ENCODE results near the gene ABCD2. TPM values are rescaled to one million over a fixed set of nuclear protein-coding genes. Genes with fewer than 3 reads are reported as not detected.
"Not testable (repeated sequence)": the region's sequence is repeated elsewhere in the genome, so short reads cannot be mapped to it uniquely, and the experiment has no call there.

The ABCD2 gene
- total and polyA plus RNA-seq, 4 experiments from 2014 or later, result 8.2 to 20.1 (median 13.7) TPM

DNA sequence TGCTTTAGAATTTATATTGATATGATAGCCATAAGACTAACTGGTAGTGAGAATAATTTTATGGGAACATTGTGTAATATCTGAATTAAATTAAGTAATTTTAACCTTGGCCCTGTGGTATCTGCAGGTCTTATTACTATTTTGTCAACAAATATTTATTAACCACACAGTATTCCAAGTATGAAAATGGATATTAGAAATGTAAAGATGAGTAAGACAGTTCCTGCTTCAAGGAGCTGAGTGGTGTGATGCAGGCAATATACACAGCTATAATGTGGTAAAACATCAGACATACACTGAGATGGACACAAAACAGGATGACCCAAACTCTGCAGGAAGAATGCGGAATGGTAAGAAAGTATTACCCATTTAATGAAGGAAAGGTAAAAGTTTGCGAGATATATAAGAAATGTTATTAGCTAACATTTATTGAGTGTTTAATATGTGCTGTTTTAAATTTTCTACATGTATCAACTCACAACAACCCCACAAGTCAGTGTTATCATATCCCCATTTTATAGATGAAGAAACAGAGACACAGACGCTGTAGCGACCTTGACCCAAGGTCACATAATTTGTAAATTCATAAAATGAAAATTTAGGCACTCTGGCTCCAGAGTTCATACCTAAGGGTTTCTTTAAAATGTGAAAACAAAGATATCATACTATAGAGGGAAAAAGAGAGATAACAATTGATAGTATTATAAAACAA lies 12.7 kb downstream of the ABCD2 start:
- peak overlapping the region in 1 of 8 donors; percentile 47 for H3K4me3 Mint-ChIP-seq
- intact Hi-C loops (cut with micrococcal nuclease), result loop anchor here (1.0 kb wide), 1 partner anchor 11 kb away; no protein-coding TSS in a partner anchor
- H3K27ac ChIP-seq (ENCODE audit: low read depth, low read length), result no peak overlapping the region
- H3K4me3 ChIP-seq (ENCODE audit: low read length in 2 of 2), result no peak overlapping the region
- no peaks in the 10 kb centered on the region for H3K27me3 ChIP-seq (ENCODE audit: insufficient read depth, low read length)
- peaks cover 0 to 2% (median 0%) of the 10 kb centered on the region in 8 donors for H3K9me3 Mint-ChIP-seq
- H3K27ac Mint-ChIP-seq, result peak overlapping the region in 1 of 7 donors; percentile 29
- ChIA-PET POLR2A (ENCODE audit: partially characterized antibody) (interaction anchor here (3.9 kb wide), 1 partner anchor 14 kb away, joined by 28 read pairs; the partner anchor contains the start of gene ABCD2), CTCF (ENCODE audit: partially characterized antibody) (interaction anchor here (1.1 to 1.4 kb wide), 2 partner anchors 10 to 13 kb away, joined by 3 to 5 read pairs; partner anchors contain the start of gene ABCD2)
- H3K36me3 Mint-ChIP-seq, result peaks cover 58% of the 10 kb centered on the region in 2 donors
- peaks cover 28% of the 10 kb centered on the region for H3K4me1 ChIP-seq (ENCODE audit: insufficient read depth, low read length)
- peaks cover 4% of the 10 kb centered on the region for H3K36me3 ChIP-seq (ENCODE audit: insufficient read depth, low read length)
- H3K9me3 ChIP-seq (ENCODE audit: control insufficient read depth in 1 of 2, low read length in 2 of 2), result no peaks in the 10 kb centered on the region
- DNase-seq, result no peak
- peaks cover 28 to 39% (median 30%) of the 10 kb centered on the region in 4 donors for H3K4me1 Mint-ChIP-seq
- no peaks in the 10 kb centered on the region for H3K27me3 Mint-ChIP-seq

DNA sequence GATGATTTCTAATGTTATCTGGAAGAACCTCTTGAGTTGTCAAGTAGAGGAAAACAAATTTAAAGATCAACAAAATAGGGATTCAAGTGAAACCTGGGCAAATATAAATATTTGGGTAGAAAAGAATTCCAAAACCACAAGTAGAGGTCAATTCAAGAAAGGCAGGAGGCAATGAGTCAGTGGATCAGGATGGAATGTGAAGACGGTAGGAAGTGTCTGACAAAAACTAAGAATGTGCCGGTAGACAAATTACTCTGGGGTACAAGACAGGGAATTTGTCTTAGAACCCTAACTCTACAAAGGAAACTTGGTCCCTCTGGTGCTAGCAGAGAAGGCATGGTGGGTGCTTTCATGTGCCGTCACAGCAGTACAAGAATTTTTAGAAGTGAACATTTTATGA lies 13.6 kb downstream of the ABCD2 start:
- intact Hi-C loops (cut with micrococcal nuclease), result loop anchor here (1.0 kb wide), 1 partner anchor 12 kb away; no protein-coding TSS in a partner anchor
- H3K9me3 Mint-ChIP-seq, result no peaks in the 10 kb centered on the region
- Histone ChIP-seq H3K27me3 (ENCODE audit: insufficient read depth, low read length) (no peaks in the 10 kb centered on the region), H3K36me3 (ENCODE audit: insufficient read depth, low read length) (peaks cover 4% of the 10 kb centered on the region), H3K4me3 (ENCODE audit: low read length in 2 of 2) (no peak overlapping the region), H3K27ac (ENCODE audit: low read depth, low read length) (no peak overlapping the region), H3K4me1 (ENCODE audit: insufficient read depth, low read length) (peaks cover 22% of the 10 kb centered on the region), H3K9me3 (ENCODE audit: control insufficient read depth in 1 of 2, low read length in 2 of 2) (no peaks in the 10 kb centered on the region)
- H3K36me3 Mint-ChIP-seq, result peaks cover 55 to 58% of the 10 kb centered on the region in 2 donors
- CTCF ChIA-PET (ENCODE audit: partially characterized antibody), result interaction anchor here (1.0 to 1.9 kb wide), 4 partner anchors 11 to 17 kb away, joined by 4 to 14 read pairs (median 6); partner anchors contain the start of gene ABCD2
- no peak for DNase-seq
- POLR2A ChIA-PET (ENCODE audit: partially characterized antibody), result interaction anchor here (1.0 to 3.9 kb wide), 2 partner anchors 10 to 15 kb away, joined by 3 to 28 read pairs; partner anchors contain the start of gene ABCD2
- peak overlapping the region in 4 of 7 donors; percentile 0 to 88 (median 42) for H3K27ac Mint-ChIP-seq
- peaks cover 22 to 30% (median 24%) of the 10 kb centered on the region in 4 donors for H3K4me1 Mint-ChIP-seq
- no peak overlapping the region for H3K4me3 Mint-ChIP-seq
- H3K27me3 Mint-ChIP-seq, result no peaks in the 10 kb centered on the region

DNA sequence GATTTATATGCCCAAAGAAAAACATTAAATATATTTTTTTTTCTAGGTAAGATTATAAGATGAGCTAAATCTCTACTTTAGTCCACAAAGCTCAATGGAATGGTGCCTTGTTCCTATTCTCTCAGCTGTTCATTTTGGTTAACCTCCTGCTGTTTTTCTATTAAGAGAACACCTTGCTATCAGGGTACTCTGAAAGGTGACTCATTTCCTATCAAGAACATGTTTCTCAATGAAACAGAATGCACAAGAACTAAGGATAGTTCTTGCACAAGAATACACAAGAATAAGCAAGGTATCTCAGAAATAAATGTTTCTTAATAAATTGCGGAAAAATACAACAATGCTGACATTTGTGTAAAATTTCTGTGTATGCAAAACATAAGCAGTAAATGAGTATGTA lies 14.1 kb downstream of the ABCD2 start:
- peaks cover 50 to 59% of the 10 kb centered on the region in 2 donors for H3K36me3 Mint-ChIP-seq
- no peak overlapping the region for H3K4me3 Mint-ChIP-seq
- H3K27me3 Mint-ChIP-seq, result no peaks in the 10 kb centered on the region
- no peak overlapping the region for H3K4me3 ChIP-seq (ENCODE audit: low read length in 2 of 2)
- peak overlapping the region in 2 of 7 donors; percentile 14 to 43 for H3K27ac Mint-ChIP-seq
- H3K4me1 Mint-ChIP-seq, result peaks cover 19 to 25% (median 22%) of the 10 kb centered on the region in 4 donors
- peaks cover 4% of the 10 kb centered on the region for H3K36me3 ChIP-seq (ENCODE audit: insufficient read depth, low read length)
- intact Hi-C loops (cut with micrococcal nuclease), result no loop called here
- no peak for DNase-seq
- H3K27me3 ChIP-seq (ENCODE audit: insufficient read depth, low read length), result no peaks in the 10 kb centered on the region
- no peaks in the 10 kb centered on the region for H3K9me3 ChIP-seq (ENCODE audit: control insufficient read depth in 1 of 2, low read length in 2 of 2)
- ChIA-PET POLR2A (ENCODE audit: partially characterized antibody) (interaction anchor here (1.0 to 3.9 kb wide), 3 partner anchors 10 to 23 kb away, joined by 3 to 28 read pairs (median 4); partner anchors contain the start of gene ABCD2), CTCF (ENCODE audit: partially characterized antibody) (interaction anchor here (1.0 to 1.9 kb wide), 4 partner anchors 11 to 16 kb away, joined by 4 to 14 read pairs (median 6); partner anchors contain the start of gene ABCD2)
- H3K27ac ChIP-seq (ENCODE audit: low read depth, low read length), result no peak overlapping the region
- H3K9me3 Mint-ChIP-seq, result no peaks in the 10 kb centered on the region
- peaks cover 19% of the 10 kb centered on the region for H3K4me1 ChIP-seq (ENCODE audit: insufficient read depth, low read length)

DNA sequence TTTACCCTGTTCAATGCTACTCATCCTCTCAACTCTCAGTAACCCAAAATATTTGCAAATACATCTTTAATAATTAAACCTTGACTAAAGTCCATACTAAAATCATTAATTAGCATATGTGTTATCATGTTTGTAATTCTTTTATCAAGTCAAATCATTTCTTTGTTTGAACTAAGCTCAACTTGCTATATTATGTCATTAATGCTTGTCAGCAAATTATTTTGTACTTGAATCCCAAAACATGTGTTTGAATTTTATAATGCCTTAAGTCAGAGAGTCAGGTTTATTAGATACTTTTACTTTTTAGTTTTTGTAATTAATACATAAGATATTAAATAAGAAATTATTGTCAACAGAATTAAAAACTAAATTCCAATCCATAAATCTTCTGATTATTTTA lies 16.5 kb downstream of the ABCD2 start:
- H3K36me3 Mint-ChIP-seq, result peaks cover 38 to 58% of the 10 kb centered on the region in 2 donors
- Histone ChIP-seq H3K9me3 (ENCODE audit: control insufficient read depth in 1 of 2, low read length in 2 of 2) (no peaks in the 10 kb centered on the region), H3K36me3 (ENCODE audit: insufficient read depth, low read length) (peaks cover 4% of the 10 kb centered on the region), H3K27me3 (ENCODE audit: insufficient read depth, low read length) (no peaks in the 10 kb centered on the region), H3K27ac (ENCODE audit: low read depth, low read length) (no peak overlapping the region), H3K4me1 (ENCODE audit: insufficient read depth, low read length) (peaks cover 10% of the 10 kb centered on the region), H3K4me3 (ENCODE audit: low read length in 2 of 2) (no peak overlapping the region)
- peak overlapping the region in 1 of 7 donors; percentile 66 for H3K27ac Mint-ChIP-seq
- no peak for DNase-seq
- no peak overlapping the region for H3K4me3 Mint-ChIP-seq
- intact Hi-C loops (cut with micrococcal nuclease), result no loop called here
- peaks cover 13 to 18% (median 13%) of the 10 kb centered on the region in 4 donors for H3K4me1 Mint-ChIP-seq
- CTCF ChIA-PET (ENCODE audit: partially characterized antibody), result interaction anchor here (0.8 kb wide), 1 partner anchor 9 kb away, joined by 4 read pairs; no protein-coding TSS in a partner anchor
- POLR2A ChIA-PET (ENCODE audit: partially characterized antibody), result interaction anchor here (1.0 to 1.1 kb wide), 2 partner anchors 12 to 16 kb away, joined by 3 to 5 read pairs; partner anchors contain the start of gene ABCD2
- no peaks in the 10 kb centered on the region for H3K27me3 Mint-ChIP-seq
- H3K9me3 Mint-ChIP-seq, result no peaks in the 10 kb centered on the region

DNA sequence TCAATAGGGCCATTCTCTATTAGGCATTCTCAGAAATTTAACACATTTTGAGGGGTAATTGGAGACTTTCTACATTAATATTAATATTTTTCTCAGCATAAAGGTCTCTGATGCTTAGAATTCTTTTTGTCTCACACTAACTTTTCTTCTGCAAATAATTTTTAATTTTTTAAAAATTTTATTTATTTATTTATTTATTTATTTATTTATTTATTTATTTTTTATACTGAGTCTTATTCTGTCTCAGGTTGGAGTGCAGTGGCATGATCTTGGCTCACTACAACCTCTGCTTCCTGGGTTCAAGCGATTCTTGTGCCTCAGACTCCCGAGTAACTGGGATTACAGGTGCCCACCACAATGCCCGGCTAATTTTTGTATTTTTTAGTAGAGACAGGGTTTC lies 17.7 kb downstream of the ABCD2 start:
- H3K9me3 Mint-ChIP-seq; H3K4me1 ChIP-seq (ENCODE audit: insufficient read depth, low read length); H3K27ac Mint-ChIP-seq; H3K27ac ChIP-seq (ENCODE audit: low read depth, low read length); H3K36me3 ChIP-seq (ENCODE audit: insufficient read depth, low read length); H3K4me3 Mint-ChIP-seq; H3K4me3 ChIP-seq (ENCODE audit: low read length in 2 of 2); DNase-seq; intact Hi-C loops (cut with micrococcal nuclease); POLR2A ChIA-PET (ENCODE audit: partially characterized antibody); H3K27me3 Mint-ChIP-seq; H3K9me3 ChIP-seq (ENCODE audit: control insufficient read depth in 1 of 2, low read length in 2 of 2); H3K27me3 ChIP-seq (ENCODE audit: insufficient read depth, low read length): not testable (repeated sequence)
- Mint-ChIP-seq H3K4me1 (peaks cover 9 to 17% (median 13%) of the 10 kb centered on the region in 4 donors), H3K36me3 (peaks cover 41 to 58% of the 10 kb centered on the region in 2 donors)
- CTCF ChIA-PET (ENCODE audit: partially characterized antibody), result interaction anchor here (1.5 kb wide), 1 partner anchor 16 kb away, joined by 3 read pairs; no protein-coding TSS in a partner anchor

DNA sequence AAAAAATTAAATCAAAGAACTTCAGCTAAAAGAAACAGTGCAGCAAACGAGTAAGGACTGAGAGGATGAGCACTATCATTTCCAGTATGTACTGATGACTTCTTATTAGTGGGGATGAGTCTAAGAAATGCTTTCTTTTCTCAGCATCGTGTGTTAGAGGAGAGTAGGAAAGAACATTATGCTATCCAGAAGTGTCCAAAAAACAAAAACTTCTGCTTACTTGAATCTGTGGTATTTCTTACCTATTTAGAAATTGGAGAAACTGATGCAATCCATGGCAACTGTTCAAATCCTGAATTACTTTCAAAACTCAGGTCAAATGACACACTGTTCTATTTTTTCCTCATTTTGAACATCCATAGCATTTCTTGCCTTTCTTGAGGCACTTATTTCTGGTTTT lies 23.7 kb downstream of the ABCD2 start:
- Mint-ChIP-seq H3K4me1 (peaks cover 6 to 15% (median 7%) of the 10 kb centered on the region in 4 donors), H3K4me3 (no peak overlapping the region), H3K27me3 (no peaks in the 10 kb centered on the region), H3K9me3 (no peaks in the 10 kb centered on the region), H3K27ac (peak overlapping the region in 4 of 7 donors; percentile 48 to 75 (median 60)), H3K36me3 (peaks cover 35 to 48% of the 10 kb centered on the region in 2 donors)
- ChIA-PET CTCF (ENCODE audit: partially characterized antibody) (interaction anchor here (1.0 kb wide), 1 partner anchor 24 kb away, joined by 6 read pairs; the partner anchor contains the start of gene ABCD2), POLR2A (ENCODE audit: partially characterized antibody) (interaction anchor here (0.8 to 3.8 kb wide), 2 partner anchors 9 to 24 kb away, joined by 3 to 18 read pairs; partner anchors contain the start of gene ABCD2)
- Histone ChIP-seq H3K36me3 (ENCODE audit: insufficient read depth, low read length) (no peaks in the 10 kb centered on the region), H3K4me1 (ENCODE audit: insufficient read depth, low read length) (no peaks in the 10 kb centered on the region), H3K27me3 (ENCODE audit: insufficient read depth, low read length) (no peaks in the 10 kb centered on the region), H3K9me3 (ENCODE audit: control insufficient read depth in 1 of 2, low read length in 2 of 2) (no peaks in the 10 kb centered on the region), H3K4me3 (ENCODE audit: low read length in 2 of 2) (no peak overlapping the region), H3K27ac (ENCODE audit: low read depth, low read length) (no peak overlapping the region)
- intact Hi-C loops (cut with micrococcal nuclease), result no loop called here
- no peak for DNase-seq

DNA sequence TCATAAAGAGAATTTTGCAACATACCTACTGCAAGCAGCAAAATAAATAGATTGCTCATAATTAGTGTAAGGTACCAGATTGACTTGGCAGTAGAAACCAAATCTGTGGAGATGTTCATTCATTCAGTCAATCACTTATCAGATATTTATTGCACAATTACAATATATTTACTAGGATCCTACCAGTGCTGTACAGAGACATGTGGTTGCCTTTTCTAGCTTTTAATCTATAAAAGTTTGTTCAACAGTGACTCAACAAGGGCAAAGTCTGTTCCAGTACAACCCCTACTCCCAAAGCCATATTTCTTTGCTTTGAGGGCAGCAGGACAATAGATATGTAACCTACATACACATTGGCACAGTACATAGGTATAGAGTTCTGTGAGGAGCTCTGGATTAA lies 27.3 kb downstream of the ABCD2 start:
- Mint-ChIP-seq H3K9me3 (no peaks in the 10 kb centered on the region), H3K4me1 (peaks cover 7 to 15% (median 10%) of the 10 kb centered on the region in 4 donors), H3K27me3 (no peaks in the 10 kb centered on the region), H3K4me3 (no peak overlapping the region), H3K27ac (peak overlapping the region in 5 of 7 donors; percentile 2 to 29 (median 26)), H3K36me3 (peaks cover 24 to 29% of the 10 kb centered on the region in 2 donors)
- Histone ChIP-seq H3K27me3 (ENCODE audit: insufficient read depth, low read length) (no peaks in the 10 kb centered on the region), H3K4me3 (ENCODE audit: low read length in 2 of 2) (no peak overlapping the region), H3K27ac (ENCODE audit: low read depth, low read length) (no peak overlapping the region), H3K9me3 (ENCODE audit: control insufficient read depth in 1 of 2, low read length in 2 of 2) (no peaks in the 10 kb centered on the region), H3K36me3 (ENCODE audit: insufficient read depth, low read length) (no peaks in the 10 kb centered on the region), H3K4me1 (ENCODE audit: insufficient read depth, low read length) (no peaks in the 10 kb centered on the region)
- ChIA-PET CTCF (ENCODE audit: partially characterized antibody) (interaction anchor here (0.8 to 4.1 kb wide), 3 partner anchors 99 to 398 kb away, joined by 3 to 21 read pairs (median 3); no protein-coding TSS in a partner anchor), POLR2A (ENCODE audit: partially characterized antibody) (interaction anchor here (3.8 kb wide), 1 partner anchor 28 kb away, joined by 18 read pairs; the partner anchor contains the start of gene ABCD2)
- no peak for DNase-seq
- intact Hi-C loops (cut with micrococcal nuclease), result no loop called here

All from CD4-positive, alpha-beta memory T cell (primary cell).